GM10248 (cell line): ENCODE measurements around the gene INPP1.

Experiments used
- CTCF ChIA-PET: fragments of 300-600 bp; sonication (Branson Sonifier 250); formaldehyde crosslinking; extraction: SDS; loops from one replicate; lab custom pipeline; 2021; ENCODE audit warnings: antibody characterized with exemption; lab: Yijun Ruan, JAX
- POLR2A ChIA-PET: fragments of 350-650 bp; sonication (Branson Sonifier 250); formaldehyde crosslinking; extraction: SDS; loops from one replicate; lab custom pipeline; 2020; ENCODE audit warnings: antibody characterized with exemption; lab: Yijun Ruan, JAX
- DNase-seq: peaks from one replicate; pipeline ENCODE4 v3.0.0; 2012; ENCODE audit errors: extremely low spot score
- TF ChIP-seq, protein P1 (sequence below): IDR thresholded peaks from 2 replicates; pipeline ENCODE4 v1.5.1; 2012; ENCODE audit warnings: mild to moderate bottlenecking, low read depth; ENCODE audit errors: extremely low read depth, missing control alignments, control extremely low read depth

The INPP1 gene

DNA sequence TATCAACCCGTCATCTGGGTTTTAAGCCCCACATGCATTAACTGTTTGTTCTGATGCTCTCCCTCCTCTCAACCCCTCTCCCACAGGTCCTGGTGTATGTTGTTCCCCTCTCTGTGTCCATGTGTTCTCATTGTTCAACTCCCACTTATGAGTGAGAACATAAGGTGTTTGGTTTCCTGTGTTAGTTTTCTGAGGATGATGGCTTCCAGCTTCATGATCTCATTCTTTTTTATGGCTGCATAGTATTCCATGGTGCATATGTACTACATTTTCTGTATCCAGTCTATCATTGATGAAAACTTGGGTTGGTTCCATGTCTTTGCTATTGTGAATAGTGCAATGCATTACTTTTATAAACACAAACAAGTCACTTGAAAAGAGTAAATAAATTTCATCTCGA lies 7.0 kb upstream of the INPP1 start:
- ChIA-PET CTCF (no interaction called here), POLR2A (no interaction called here)
- TF ChIP-seq, protein P1, sequence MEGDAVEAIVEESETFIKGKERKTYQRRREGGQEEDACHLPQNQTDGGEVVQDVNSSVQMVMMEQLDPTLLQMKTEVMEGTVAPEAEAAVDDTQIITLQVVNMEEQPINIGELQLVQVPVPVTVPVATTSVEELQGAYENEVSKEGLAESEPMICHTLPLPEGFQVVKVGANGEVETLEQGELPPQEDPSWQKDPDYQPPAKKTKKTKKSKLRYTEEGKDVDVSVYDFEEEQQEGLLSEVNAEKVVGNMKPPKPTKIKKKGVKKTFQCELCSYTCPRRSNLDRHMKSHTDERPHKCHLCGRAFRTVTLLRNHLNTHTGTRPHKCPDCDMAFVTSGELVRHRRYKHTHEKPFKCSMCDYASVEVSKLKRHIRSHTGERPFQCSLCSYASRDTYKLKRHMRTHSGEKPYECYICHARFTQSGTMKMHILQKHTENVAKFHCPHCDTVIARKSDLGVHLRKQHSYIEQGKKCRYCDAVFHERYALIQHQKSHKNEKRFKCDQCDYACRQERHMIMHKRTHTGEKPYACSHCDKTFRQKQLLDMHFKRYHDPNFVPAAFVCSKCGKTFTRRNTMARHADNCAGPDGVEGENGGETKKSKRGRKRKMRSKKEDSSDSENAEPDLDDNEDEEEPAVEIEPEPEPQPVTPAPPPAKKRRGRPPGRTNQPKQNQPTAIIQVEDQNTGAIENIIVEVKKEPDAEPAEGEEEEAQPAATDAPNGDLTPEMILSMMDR: no peak
- DNase-seq: no peak

DNA sequence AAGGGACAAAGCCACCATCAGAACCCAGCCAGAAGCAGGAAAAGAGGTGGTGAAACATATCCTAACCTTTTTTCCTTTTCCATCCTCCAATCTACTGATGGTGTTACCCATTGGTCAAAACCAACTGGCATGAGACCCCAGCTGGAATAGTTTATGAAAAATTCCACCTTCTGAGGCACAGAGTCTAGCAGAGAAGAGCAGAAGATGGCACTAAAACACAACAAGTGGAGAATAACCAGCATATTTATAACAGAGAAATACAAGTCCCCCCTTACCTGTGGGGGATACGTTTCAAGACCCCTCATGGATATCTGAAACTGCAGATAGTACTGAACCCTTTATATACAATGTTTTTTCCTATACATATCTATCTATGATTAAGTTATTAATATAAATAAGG lies 4.9 kb upstream of the INPP1 start:
- ChIA-PET CTCF (interaction anchor here (1.0 to 1.6 kb wide), 3 partner anchors 10 to 19 kb away, joined by 3 read pairs; partner anchors contain the start of gene HIBCH), POLR2A (no interaction called here)
- no peak for DNase-seq
- TF ChIP-seq, protein P1: peak; percentile 29

DNA sequence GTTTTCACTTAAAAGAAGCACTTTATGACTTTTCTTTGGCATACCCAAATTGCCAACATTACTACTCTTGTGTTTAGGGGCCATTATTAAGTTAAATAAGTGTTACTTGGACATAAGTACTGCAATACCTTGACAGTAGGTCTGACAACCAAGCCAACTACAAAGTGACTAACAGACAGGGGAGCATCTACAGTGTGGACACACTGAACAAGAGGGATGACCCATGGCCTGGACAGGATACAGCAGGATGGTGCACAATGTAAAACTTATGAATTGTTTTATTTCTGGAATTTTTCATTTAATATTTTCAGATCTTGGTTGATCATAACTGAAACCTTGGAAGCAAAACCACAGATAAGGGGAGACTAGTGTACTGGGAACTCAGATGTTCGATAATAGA lies 4.0 kb upstream of the INPP1 start:
- ChIA-PET POLR2A (no interaction called here), CTCF (no interaction called here)
- TF ChIP-seq, protein P1: no peak
- no peak for DNase-seq

DNA sequence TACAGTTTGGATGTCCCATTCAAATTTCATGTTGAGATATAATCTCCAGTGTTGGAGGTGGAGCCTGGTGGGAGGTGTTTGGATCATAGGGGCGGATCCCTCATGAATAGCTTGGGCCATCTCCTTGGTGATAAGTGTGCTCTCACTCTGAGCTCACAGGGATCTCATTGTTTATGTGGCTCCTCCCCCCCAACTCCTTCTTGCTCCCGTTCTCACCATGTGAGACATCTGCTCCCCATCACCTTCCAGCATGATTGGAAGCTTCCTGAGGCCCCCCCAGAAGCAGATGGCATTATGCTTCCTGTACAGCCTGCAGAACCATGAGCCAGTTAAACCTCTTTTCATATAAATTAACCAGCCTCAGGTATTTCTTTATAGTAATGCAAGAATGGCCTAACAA lies 3.0 kb upstream of the INPP1 start:
- ChIA-PET POLR2A (no interaction called here), CTCF (no interaction called here)
- DNase-seq: no peak
- TF ChIP-seq, protein P1: no peak

DNA sequence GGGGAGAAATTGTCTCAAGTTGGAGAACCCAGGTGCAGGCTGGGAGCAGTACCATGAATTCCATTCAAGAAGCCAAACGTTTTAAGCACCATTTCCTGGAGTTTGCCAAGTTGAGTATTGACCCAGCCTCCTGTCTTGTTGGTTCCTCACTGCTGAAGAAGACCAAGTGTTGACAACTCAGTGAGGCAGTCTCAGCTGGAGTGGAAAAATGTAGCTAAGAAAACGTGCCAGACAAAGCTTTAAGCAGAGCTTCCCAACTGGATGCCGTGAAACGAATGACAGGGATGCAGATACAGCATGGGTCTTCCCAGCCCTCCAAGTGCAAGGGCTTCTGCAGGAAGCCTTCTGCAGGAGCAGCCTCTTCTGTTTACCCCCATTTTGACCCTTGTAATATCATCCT lies 778 bp upstream of the INPP1 start:
- DNase-seq: no peak
- CTCF ChIA-PET: interaction anchor here (1.0 to 5.5 kb wide), 6 partner anchors 12 to 709 kb away, joined by 3 to 49 read pairs (median 10); partner anchors contain the start of gene HIBCH
- TF ChIP-seq, protein P1: no peak
- POLR2A ChIA-PET: no interaction called here

DNA sequence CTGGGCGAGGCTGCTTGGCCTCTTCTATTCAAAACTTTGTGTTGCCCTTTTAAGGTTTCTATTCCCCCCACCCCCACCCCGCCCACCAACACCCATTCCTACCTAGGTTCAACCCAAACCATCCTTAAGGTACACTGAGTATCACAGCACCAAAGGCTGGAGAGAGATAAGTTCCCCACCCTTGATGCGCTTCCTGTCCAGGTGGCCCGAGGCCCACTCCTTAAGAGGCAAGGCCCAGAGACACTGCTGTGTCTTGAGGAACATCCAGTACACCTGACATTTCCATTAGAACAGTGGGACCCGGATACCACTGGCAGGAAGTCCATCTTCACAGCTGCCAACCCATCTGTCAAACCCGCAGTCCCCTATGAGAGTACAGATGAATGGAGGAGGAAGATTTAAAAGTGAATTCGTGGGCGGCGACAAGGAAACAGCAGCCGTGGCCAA lies 277 bp upstream of the INPP1 start:
- TF ChIP-seq, protein P1: no peak

DNA sequence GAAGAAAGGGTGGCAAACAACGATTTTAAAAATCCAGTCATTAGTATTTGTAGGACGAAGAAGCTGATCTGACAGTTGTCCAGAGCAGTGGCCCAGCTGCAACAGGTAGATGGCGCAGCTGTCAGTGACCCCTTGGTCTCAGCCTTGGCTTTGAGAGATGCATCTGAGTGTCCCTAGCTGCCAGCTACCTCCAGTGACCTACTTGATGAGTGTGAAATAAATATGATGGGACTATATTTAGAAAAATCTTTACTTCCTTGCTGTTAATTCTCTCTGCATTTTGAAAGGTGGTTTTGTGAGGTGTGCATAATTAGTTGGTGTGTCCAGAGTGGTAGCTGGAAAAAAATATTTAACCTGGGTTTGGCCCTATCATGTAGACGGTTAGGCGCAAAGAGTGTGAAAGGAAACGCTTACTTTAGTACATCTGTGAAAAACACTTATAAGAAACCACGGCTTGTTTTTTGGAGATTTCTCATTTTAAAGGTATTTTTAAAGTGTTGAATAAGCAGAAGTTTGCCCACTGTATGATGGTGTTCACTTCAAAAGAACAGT lies 963 bp downstream of the INPP1 start:
- CTCF ChIA-PET: interaction anchor here (0.7 to 5.5 kb wide), 16 partner anchors 11 to 708 kb away, joined by 3 to 49 read pairs (median 4); partner anchors contain the start of gene HIBCH
- DNase-seq: peak; percentile 70
- TF ChIP-seq, protein P1: peak; percentile 71
- POLR2A ChIA-PET: interaction anchor here (0.8 kb wide), 1 partner anchor 26 kb away, joined by 3 read pairs; no protein-coding TSS in a partner anchor

More for the DNA sequence above, 277 bp upstream of the INPP1 start:
- ChIA-PET CTCF (interaction anchor here (1.0 to 5.5 kb wide), 7 partner anchors 12 to 709 kb away, joined by 3 to 49 read pairs (median 5); partner anchors contain the start of gene HIBCH), POLR2A (no interaction called here)
- DNase-seq: no peak
